NOMO-1 (cell line): ENCODE results near the gene RAD23B.

Experiments
- DNase-seq, 2 experiments: peaks; one replicate each; lab custom pipeline; 2025; ENCODE audit not compliant: unreplicated experiment in 2 of 2; lab: John Stamatoyannopoulos, UW

RAD23B gene

GRCh38 chr9:107367727-107368502 is 84.8 kb downstream of the RAD23B start:
- no peak for DNase-seq

- DNase-seq = no peak
Observed at GRCh38 chr9:107368696-107369095, 85.6 kb downstream of the RAD23B start.

GRCh38 chr9:107373809-107374208 is 90.7 kb downstream of the RAD23B start:
- DNase-seq = no peak

DNA sequence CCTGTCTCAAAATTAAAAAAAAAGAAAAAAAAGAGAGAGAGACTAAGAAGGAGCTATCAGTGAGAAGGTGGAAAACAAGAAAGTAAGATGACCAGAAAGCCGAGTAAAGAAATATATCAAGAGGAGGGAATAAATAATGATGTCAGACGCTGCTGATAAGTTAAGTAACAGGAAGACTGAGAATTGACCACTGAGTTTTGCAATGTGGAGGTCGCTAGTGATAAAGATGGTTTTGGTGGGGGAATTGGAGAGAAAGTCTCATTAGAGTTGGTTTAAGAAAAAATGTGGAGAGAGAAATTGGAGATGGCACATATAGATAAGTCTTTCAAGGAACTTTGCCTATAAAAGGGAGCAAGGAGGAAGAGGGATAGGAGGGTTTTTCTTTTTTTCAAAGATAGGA is 91.9 kb downstream of the RAD23B start:
- peak; percentile 11 for DNase-seq

DNA sequence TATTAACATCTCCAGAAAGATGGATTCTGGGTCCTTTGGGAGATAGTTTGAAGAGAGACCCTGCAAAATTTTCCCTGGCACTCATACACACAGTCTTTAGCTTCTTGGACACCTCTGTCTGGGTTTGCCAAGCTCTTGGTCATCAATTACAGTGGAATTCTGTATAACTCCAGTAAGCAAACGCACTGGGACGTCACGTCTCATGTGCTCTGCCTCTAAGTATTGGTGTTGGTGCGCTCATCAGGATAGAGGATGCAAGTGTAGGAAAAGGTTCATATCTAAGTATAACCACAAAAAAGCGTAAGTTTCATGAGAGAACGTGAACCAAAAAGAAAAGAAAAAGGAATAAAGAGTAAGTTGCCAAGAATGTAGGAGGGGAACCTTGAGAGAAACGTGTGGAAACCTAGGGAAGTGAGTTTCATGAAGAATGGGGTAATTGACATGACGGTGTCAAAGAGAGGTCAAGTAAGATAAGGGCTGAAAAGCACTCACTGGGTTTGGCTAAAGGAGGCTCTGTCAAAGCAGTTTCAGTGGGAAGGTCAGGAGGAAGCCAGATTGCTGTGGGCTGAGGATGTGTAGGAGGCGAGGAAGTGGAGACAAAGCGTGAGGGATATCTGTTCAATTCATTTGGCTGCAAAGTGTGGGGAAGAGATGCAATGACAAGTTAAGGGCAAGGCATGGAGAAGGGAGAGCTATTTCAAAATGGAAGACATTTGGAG is 92.7 kb downstream of the RAD23B start:
- DNase-seq = peak in 1 of 2 experiments; percentile 7

- no peak for DNase-seq
Observed at GRCh38 chr9:107378006-107378405, 94.9 kb downstream of the RAD23B start.
